A673 (cell line): ENCODE data around the gene STAMBPL1. TPM values are rescaled to one million over a fixed set of nuclear protein-coding genes. Genes with fewer than 3 reads are reported as not detected.

Experiments used
- BruUV-seq: library from RNA; stranded (reverse); fragments of 400-500 nt; replicated peaks from 2 replicates; lab custom pipeline; 2021; lab: Mats Ljungman, UMichigan
- CTCF ChIA-PET: fragments of 300-600 bp; sonication (Branson Sonifier 250); formaldehyde crosslinking; loops from one replicate; lab custom pipeline; 2022; ENCODE audit warnings: antibody characterized with exemption; lab: Charles Lee
- POLR2A ChIA-PET: fragments of 300-600 bp; sonication (Branson Sonifier 250); formaldehyde crosslinking; loops from one replicate; lab custom pipeline; 2022; ENCODE audit warnings: antibody characterized with exemption; ENCODE audit not compliant: low non-redundant PET; lab: Charles Lee
- DNase-seq: peaks from one replicate; pipeline ENCODE4 v3.0.0-alpha.2; 2015; ENCODE audit warnings: low spot score
- H3K27ac ChIP-seq: fragments of 200-600 bp; sonication (generic); 2 replicates; pipeline ENCODE4 v1.5.1; 2016; ENCODE audit warnings: mixed run types, low read depth, mild to moderate bottlenecking, mixed read lengths, antibody characterized with exemption, low read length; ENCODE audit not compliant: poor library complexity, severe bottlenecking
- H3K27me3 ChIP-seq: fragments of 200-600 bp; sonication (generic); replicated peaks from 2 replicates; pipeline ENCODE4 v1.6.1; 2017; ENCODE audit warnings: mixed run types, low read depth, mild to moderate bottlenecking, mixed read lengths, antibody characterized with exemption, low read length; ENCODE audit not compliant: insufficient read depth, poor library complexity
- H3K36me3 ChIP-seq: fragments of 200-600 bp; sonication (generic); 2 replicates; pipeline ENCODE4 v1.6.1; 2016; ENCODE audit warnings: mixed run types, mild to moderate bottlenecking, mixed read lengths, antibody characterized with exemption, low read length; ENCODE audit not compliant: insufficient read depth, poor library complexity, severe bottlenecking
- H3K4me1 ChIP-seq: fragments of 200-600 bp; sonication (generic); 2 replicates; pipeline ENCODE4 v1.6.1; 2017; ENCODE audit warnings: mixed run types, mild to moderate bottlenecking, mixed read lengths, antibody characterized with exemption, low read length; ENCODE audit not compliant: insufficient read depth, poor library complexity, severe bottlenecking
- H3K4me3 ChIP-seq: fragments of 200-600 bp; sonication (generic); 2 replicates; pipeline ENCODE4 v1.5.1; 2016; ENCODE audit warnings: low read depth, mixed run types, mild to moderate bottlenecking, mixed read lengths, low read length; ENCODE audit not compliant: poor library complexity, severe bottlenecking
- H3K9me3 ChIP-seq: fragments of 200-600 bp; sonication (generic); 2 replicates; pipeline ENCODE4 v1.6.1; 2016; ENCODE audit warnings: mixed run types, low read depth, mild to moderate bottlenecking, mixed read lengths, antibody characterized with exemption, low read length; ENCODE audit not compliant: poor library complexity, severe bottlenecking
- CTCF ChIP-seq: fragments of 300-800, 200-600 bp; sonication (generic); conservative IDR thresholded peaks from 2 replicates; pipeline ENCODE4 v1.5.1; 2017; ENCODE audit warnings: low read depth, mild to moderate bottlenecking, antibody characterized with exemption, low read length, moderate library complexity, mixed read lengths
- EZH2 ChIP-seq: fragments of 200-600 bp; sonication (generic); IDR thresholded peaks from 2 replicates; pipeline ENCODE4 v1.6.1; 2017; ENCODE audit warnings: borderline replicate concordance, low read depth, mild to moderate bottlenecking, mixed read lengths, antibody characterized with exemption, low read length; ENCODE audit not compliant: poor library complexity, severe bottlenecking
- intact Hi-C: fragments of 100-400 bp; cut with micrococcal nuclease; formaldehyde crosslinking; loops from one replicate; pipeline ENCODE4 v1.10.0; 2022; ENCODE audit not compliant: unreplicated experiment
- total RNA-seq: library from RNA; stranded (reverse); gene quantifications from 2 replicates; pipeline ENCODE4 v1.2.3, GENCODE V29; 2021

The STAMBPL1 gene
- total RNA-seq, 1 experiment from 2014 or later = 71.8 TPM

GRCh38 chr10:88941026-88941425, 61.0 kb downstream of the STAMBPL1 start:
- ChIA-PET CTCF (no interaction called here), POLR2A (no interaction called here)
- H3K9me3 ChIP-seq = no peaks in the 10 kb centered on the region
- DNase-seq = no peak
- no peak overlapping the region for H3K4me3 ChIP-seq
- peaks cover 39% of the 10 kb centered on the region for H3K36me3 ChIP-seq
- BruUV-seq = no TSS peak
- intact Hi-C loops = no loop called here
- peaks cover 6% of the 10 kb centered on the region for H3K4me1 ChIP-seq
- H3K27ac ChIP-seq = no peak overlapping the region
- no peaks in the 10 kb centered on the region for H3K27me3 ChIP-seq
- TF ChIP-seq EZH2 (no peak), CTCF (no peak)

- Histone ChIP-seq H3K36me3 (peaks cover 19% of the 10 kb centered on the region), H3K27me3 (no peaks in the 10 kb centered on the region), H3K4me1 (no peaks in the 10 kb centered on the region), H3K27ac (no peak overlapping the region), H3K4me3 (no peak overlapping the region), H3K9me3 (no peaks in the 10 kb centered on the region)
- no peak for DNase-seq
- POLR2A ChIA-PET = no interaction called here
- CTCF ChIA-PET = no interaction called here
- BruUV-seq = no TSS peak
- TF ChIP-seq CTCF = no peak
- TF ChIP-seq EZH2 = no peak
- intact Hi-C loops = no loop called here
Measured at GRCh38 chr10:88943778-88944177, 63.7 kb downstream of the STAMBPL1 start.

- BruUV-seq = no TSS peak
- Histone ChIP-seq H3K27me3 (no peaks in the 10 kb centered on the region), H3K27ac (peak overlapping the region; percentile 25), H3K4me1 (peaks cover 9% of the 10 kb centered on the region), H3K36me3 (peaks cover 19% of the 10 kb centered on the region), H3K4me3 (no peak overlapping the region), H3K9me3 (no peaks in the 10 kb centered on the region)
- POLR2A ChIA-PET = no interaction called here
- no peak for TF ChIP-seq CTCF
- TF ChIP-seq EZH2 = no peak
- intact Hi-C loops = no loop called here
- DNase-seq = no peak
- CTCF ChIA-PET = no interaction called here
Measured at GRCh38 chr10:88944813-88945212, 64.8 kb downstream of the STAMBPL1 start.
